Measurements from ENCODE around the gene KCNQ1.

KCNQ1 gene

DNA sequence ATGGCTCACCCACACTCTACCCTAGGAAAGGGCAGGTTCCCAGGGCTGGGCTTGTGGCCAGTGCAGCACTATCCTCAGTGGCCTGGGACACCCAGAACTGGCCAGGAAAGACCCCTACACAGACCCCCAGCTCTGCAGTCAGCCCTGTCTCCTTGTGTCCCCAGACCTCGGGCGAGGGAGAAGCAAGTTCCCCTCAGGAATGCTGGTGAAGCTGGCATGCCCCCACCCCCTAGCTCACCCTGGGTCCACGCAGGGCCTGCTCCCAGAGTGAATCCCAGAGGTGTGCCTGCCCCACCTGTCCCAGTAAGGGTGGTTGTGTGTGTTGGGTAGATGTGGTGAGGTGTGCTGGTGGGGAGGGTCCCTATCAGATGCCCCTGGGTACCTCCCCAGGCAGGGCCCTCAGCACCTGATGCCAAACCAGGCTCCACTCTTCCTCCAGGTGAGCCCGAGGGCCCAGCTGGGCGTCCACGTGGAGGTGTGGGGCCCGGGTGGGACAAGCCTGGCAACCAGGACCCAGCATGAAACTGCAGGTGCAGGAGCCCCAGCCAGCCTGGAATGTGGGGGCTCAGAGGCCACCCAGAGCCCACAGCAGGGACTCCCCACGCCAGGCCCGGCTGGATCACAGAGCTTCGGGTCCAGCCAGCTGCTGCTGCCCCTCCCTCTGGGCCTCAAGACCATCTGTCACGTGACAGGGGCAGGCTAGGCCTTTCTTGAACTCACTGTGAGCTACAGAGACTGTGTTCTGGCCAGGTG, 303.4 kb downstream of the KCNQ1 start:
- Histone ChIP-seq H3K4me1 (ENCODE audit: insufficient read depth, low read length) (no peaks in the 10 kb centered on the region), H4K20me1 (ENCODE audit: insufficient read depth, low read length) (no peaks in the 10 kb centered on the region), H3K79me2 (ENCODE audit: insufficient read depth, low read length) (no peaks in the 10 kb centered on the region), H3K9ac (ENCODE audit: low read depth, low read length) (no peak overlapping the region), H3K36me3 (ENCODE audit: insufficient read depth, low read length) (no peaks in the 10 kb centered on the region), H3K4me2 (ENCODE audit: insufficient read depth, low read length) (no peak overlapping the region), H3K4me3 (ENCODE audit: low read depth in 1 of 2, low read length in 2 of 2) (no peak overlapping the region), H3K27ac (ENCODE audit: low read length) (no peak overlapping the region), H2AFZ (ENCODE audit: low read depth, low read length) (no peak overlapping the region), H3K9me3 (ENCODE audit: insufficient read depth, low read length, severe bottlenecking) (no peaks in the 10 kb centered on the region), H3K27me3 (ENCODE audit: insufficient read depth, low read length, poor library complexity) (peaks cover 4% of the 10 kb centered on the region)
- no peak for DNase-seq
- no peak for TF ChIP-seq EZH2 (IDR thresholded peaks at IDR 0.05; ENCODE audit: borderline replicate concordance, low read depth, low read length, severe bottlenecking)
- TF ChIP-seq, protein P1, sequence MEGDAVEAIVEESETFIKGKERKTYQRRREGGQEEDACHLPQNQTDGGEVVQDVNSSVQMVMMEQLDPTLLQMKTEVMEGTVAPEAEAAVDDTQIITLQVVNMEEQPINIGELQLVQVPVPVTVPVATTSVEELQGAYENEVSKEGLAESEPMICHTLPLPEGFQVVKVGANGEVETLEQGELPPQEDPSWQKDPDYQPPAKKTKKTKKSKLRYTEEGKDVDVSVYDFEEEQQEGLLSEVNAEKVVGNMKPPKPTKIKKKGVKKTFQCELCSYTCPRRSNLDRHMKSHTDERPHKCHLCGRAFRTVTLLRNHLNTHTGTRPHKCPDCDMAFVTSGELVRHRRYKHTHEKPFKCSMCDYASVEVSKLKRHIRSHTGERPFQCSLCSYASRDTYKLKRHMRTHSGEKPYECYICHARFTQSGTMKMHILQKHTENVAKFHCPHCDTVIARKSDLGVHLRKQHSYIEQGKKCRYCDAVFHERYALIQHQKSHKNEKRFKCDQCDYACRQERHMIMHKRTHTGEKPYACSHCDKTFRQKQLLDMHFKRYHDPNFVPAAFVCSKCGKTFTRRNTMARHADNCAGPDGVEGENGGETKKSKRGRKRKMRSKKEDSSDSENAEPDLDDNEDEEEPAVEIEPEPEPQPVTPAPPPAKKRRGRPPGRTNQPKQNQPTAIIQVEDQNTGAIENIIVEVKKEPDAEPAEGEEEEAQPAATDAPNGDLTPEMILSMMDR (IDR thresholded peaks at IDR 0.05; ENCODE audit: borderline replicate concordance, extremely low read depth, low read length, poor library complexity, severe bottlenecking) = no peak
- ATAC-seq (ENCODE audit: insufficient read depth, low read depth) = no peak

DNA sequence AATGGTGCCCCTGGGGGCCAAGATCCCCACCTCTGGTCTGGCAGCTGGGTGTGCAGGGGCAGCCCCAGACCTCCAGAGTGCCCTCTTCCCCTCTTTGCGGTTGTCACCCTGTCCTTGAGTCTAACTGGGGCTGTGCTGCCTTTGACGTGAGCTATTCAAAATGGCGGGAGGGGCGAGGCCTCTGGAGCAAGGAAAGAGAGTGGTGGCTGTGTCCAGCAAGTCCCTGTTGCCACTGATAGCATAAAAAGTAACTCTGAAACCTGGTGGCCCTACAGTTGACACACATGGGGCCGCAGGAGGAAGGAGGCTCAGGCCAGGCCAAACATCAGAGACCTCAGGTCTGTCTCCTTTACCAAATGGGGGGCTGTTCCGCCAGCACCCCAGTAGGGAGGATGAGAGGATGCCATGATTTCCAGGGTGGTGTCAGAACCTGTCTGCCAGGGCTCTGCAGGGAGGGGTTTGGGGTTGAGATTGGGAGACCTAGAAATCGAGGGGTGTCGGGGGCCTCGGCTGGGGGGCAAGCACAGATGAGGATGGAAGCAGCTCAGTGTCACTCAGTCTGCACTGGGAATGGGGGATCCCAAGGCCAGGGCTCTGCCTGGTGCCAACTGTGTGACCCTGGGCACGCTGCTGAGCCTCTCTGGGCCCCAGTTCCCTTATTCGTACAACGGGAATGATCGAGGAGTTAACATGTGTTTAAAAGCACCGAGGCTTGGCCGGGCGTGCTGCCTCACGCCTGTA, 304.2 kb downstream of the KCNQ1 start:
- Histone ChIP-seq H3K4me2 (ENCODE audit: insufficient read depth, low read length) (no peak overlapping the region), H3K27me3 (ENCODE audit: insufficient read depth, low read length, poor library complexity) (peaks cover 4% of the 10 kb centered on the region), H4K20me1 (ENCODE audit: insufficient read depth, low read length) (no peaks in the 10 kb centered on the region), H3K27ac (ENCODE audit: low read length) (no peak overlapping the region), H3K36me3 (ENCODE audit: insufficient read depth, low read length) (no peaks in the 10 kb centered on the region), H3K4me1 (ENCODE audit: insufficient read depth, low read length) (no peaks in the 10 kb centered on the region), H3K9ac (ENCODE audit: low read depth, low read length) (no peak overlapping the region), H3K79me2 (ENCODE audit: insufficient read depth, low read length) (no peaks in the 10 kb centered on the region), H3K9me3 (ENCODE audit: insufficient read depth, low read length, severe bottlenecking) (no peaks in the 10 kb centered on the region), H3K4me3 (ENCODE audit: low read depth in 1 of 2, low read length in 2 of 2) (no peak overlapping the region), H2AFZ (ENCODE audit: low read depth, low read length) (no peak overlapping the region)
- DNase-seq = no peak
- TF ChIP-seq, protein P1 (IDR thresholded peaks at IDR 0.05; ENCODE audit: borderline replicate concordance, extremely low read depth, low read length, poor library complexity, severe bottlenecking) = no peak
- no peak for TF ChIP-seq EZH2 (IDR thresholded peaks at IDR 0.05; ENCODE audit: borderline replicate concordance, low read depth, low read length, severe bottlenecking)
- no peak for ATAC-seq (ENCODE audit: insufficient read depth, low read depth)

DNA sequence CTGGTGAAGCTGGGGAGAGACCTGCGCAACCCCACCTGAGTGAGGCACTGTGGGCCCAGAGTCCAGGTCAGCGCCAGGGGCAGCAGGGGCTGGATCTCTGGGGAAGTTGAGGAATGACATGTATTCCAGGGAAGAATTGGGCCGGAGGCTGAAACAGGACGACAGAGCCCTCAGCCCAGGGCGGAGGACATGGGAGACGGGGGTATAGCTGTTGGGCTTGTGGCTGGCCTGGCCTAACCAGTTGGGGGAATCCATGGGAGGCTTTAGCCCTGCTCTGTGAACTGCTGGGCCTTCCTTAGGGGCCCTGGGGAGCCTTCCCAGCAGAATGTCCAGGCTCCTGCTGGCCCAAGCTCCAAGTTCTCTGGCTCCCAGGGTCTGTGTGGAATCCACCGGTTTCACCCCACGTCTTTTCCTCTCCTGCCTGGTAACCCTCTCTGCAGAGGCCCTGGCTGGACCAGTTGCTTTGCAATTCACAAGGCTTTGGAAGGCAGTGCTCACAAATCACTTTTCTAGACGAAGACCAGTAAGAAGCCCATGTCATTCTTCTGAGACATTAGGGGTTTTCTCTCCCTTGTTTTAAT, 305.4 kb downstream of the KCNQ1 start:
- H3K4me1 ChIP-seq (ENCODE audit: insufficient read depth, low read length) = no peaks in the 10 kb centered on the region
- H3K9me3 ChIP-seq (ENCODE audit: insufficient read depth, low read length, severe bottlenecking) = no peaks in the 10 kb centered on the region
- H3K4me3 ChIP-seq (ENCODE audit: low read depth in 1 of 2, low read length in 2 of 2) = no peak overlapping the region
- no peak overlapping the region for H2AFZ ChIP-seq (ENCODE audit: low read depth, low read length)
- H3K4me2 ChIP-seq (ENCODE audit: insufficient read depth, low read length) = no peak overlapping the region
- TF ChIP-seq EZH2 (IDR thresholded peaks at IDR 0.05; ENCODE audit: borderline replicate concordance, low read depth, low read length, severe bottlenecking) = no peak
- TF ChIP-seq, protein P1 (IDR thresholded peaks at IDR 0.05; ENCODE audit: borderline replicate concordance, extremely low read depth, low read length, poor library complexity, severe bottlenecking) = no peak
- H3K9ac ChIP-seq (ENCODE audit: low read depth, low read length) = no peak overlapping the region
- H4K20me1 ChIP-seq (ENCODE audit: insufficient read depth, low read length) = no peaks in the 10 kb centered on the region
- ATAC-seq (ENCODE audit: insufficient read depth, low read depth) = no peak
- no peak overlapping the region for H3K27ac ChIP-seq (ENCODE audit: low read length)
- no peak for DNase-seq
- peaks cover 4% of the 10 kb centered on the region for H3K27me3 ChIP-seq (ENCODE audit: insufficient read depth, low read length, poor library complexity)
- H3K79me2 ChIP-seq (ENCODE audit: insufficient read depth, low read length) = no peaks in the 10 kb centered on the region
- H3K36me3 ChIP-seq (ENCODE audit: insufficient read depth, low read length) = no peaks in the 10 kb centered on the region
